HFFc6 (cell line): ENCODE data around the gene SORCS3. TPM values are rescaled to one million over a fixed set of nuclear protein-coding genes. Genes with fewer than 3 reads are reported as not detected.

Source experiments
- DNase-seq: peaks from one replicate; pipeline ENCODE4 v3.0.0-alpha.2; 2018
- H3K27ac Mint-ChIP-seq: 2 replicates; pipeline ENCODE4 v1.8.0; 2020; ENCODE audit warnings: mild to moderate bottlenecking, mixed read lengths
- H3K27me3 Mint-ChIP-seq: 2 replicates; pipeline ENCODE4 v1.8.0; 2021; ENCODE audit warnings: mild to moderate bottlenecking, moderate library complexity, mixed read lengths; ENCODE audit not compliant: insufficient read depth
- H3K36me3 Mint-ChIP-seq: 2 replicates; pipeline ENCODE4 v1.8.0; 2021; ENCODE audit warnings: low read depth, mixed read lengths
- H3K4me1 Mint-ChIP-seq: 2 replicates; pipeline ENCODE4 v1.8.0; 2020; ENCODE audit warnings: low read depth, mixed read lengths
- H3K4me3 Mint-ChIP-seq: 2 replicates; pipeline ENCODE4 v1.8.0; 2020; ENCODE audit warnings: mild to moderate bottlenecking, moderate library complexity, mixed read lengths
- H3K9me3 Mint-ChIP-seq: 2 replicates; pipeline ENCODE4 v1.8.0; 2020; ENCODE audit warnings: mild to moderate bottlenecking, mixed read lengths
- CTCF ChIP-seq: fragments of 200-600 bp; sonication (generic); IDR thresholded peaks from 2 replicates; pipeline ENCODE4 v1.5.0; 2021; ENCODE audit warnings: antibody characterized with exemption, mild to moderate bottlenecking
- total RNA-seq, 6 experiments: library from RNA; stranded (reverse); fragmentation: NEBNext Ultra II Directional; extraction: Animal tissue kit (Norgen Biotek cat#: 25700); gene quantifications; 2 replicates in 1 of 6; 3 replicates in 5 of 6; pipeline ENCODE4 v1.2.3, GENCODE V29; 2021

Gene SORCS3
- total RNA-seq, 6 experiments from 2014 or later, result not detected

GRCh38 chr10:105102977-105103376 is 461.9 kb downstream of the SORCS3 start:
- H3K4me1 Mint-ChIP-seq, result no peaks in the 10 kb centered on the region
- H3K27me3 Mint-ChIP-seq, result no peaks in the 10 kb centered on the region; the same call in 1 of the 2 replicates
- H3K36me3 Mint-ChIP-seq, result no peaks in the 10 kb centered on the region; the same call in 1 of the 2 replicates
- no peak for TF ChIP-seq CTCF
- peaks cover 33% of the 10 kb centered on the region for H3K9me3 Mint-ChIP-seq
- no peak overlapping the region for H3K27ac Mint-ChIP-seq
- DNase-seq, result no peak
- H3K4me3 Mint-ChIP-seq, result no peak overlapping the region

DNA sequence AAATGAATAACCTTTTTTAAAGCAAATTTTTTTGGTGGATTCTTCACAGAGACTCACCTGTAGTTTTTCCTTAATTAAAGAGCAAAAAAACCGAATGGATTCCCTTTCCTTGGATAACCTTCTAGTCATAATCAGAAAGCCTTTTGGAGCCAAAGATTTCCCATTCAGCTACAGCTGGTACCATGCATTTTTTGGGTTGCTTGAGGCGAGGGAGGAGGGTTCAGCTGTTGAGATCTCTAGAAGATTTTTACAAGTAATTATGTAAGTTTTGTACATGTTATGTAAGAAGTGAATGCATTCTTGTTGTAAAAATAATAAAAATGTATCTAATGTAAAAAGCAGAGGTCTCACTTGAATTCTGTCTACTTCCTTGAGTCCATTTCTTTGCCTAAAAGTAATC is 463.2 kb downstream of the SORCS3 start:
- Mint-ChIP-seq H3K36me3 (no peaks in the 10 kb centered on the region; the same call in 1 of the 2 replicates), H3K4me3 (no peak overlapping the region), H3K9me3 (peaks cover 36% of the 10 kb centered on the region), H3K27ac (no peak overlapping the region), H3K4me1 (no peaks in the 10 kb centered on the region), H3K27me3 (no peaks in the 10 kb centered on the region; the same call in 1 of the 2 replicates)
- no peak for DNase-seq
- no peak for TF ChIP-seq CTCF

GRCh38 chr10:105109164-105109563 is 468.1 kb downstream of the SORCS3 start:
- Mint-ChIP-seq H3K27me3 (no peaks in the 10 kb centered on the region), H3K27ac (no peak overlapping the region), H3K4me1 (no peaks in the 10 kb centered on the region), H3K36me3 (no peaks in the 10 kb centered on the region; the same call in 1 of the 2 replicates), H3K9me3 (peaks cover 52% of the 10 kb centered on the region), H3K4me3 (no peak overlapping the region)
- no peak for TF ChIP-seq CTCF
- DNase-seq, result no peak

- Mint-ChIP-seq H3K36me3 (no peaks in the 10 kb centered on the region; the same call in 1 of the 2 replicates), H3K4me1 (no peaks in the 10 kb centered on the region), H3K4me3 (no peak overlapping the region), H3K9me3 (peaks cover 43% of the 10 kb centered on the region), H3K27me3 (no peaks in the 10 kb centered on the region), H3K27ac (no peak overlapping the region)
- DNase-seq, result no peak
- no peak for TF ChIP-seq CTCF
Measured at GRCh38 chr10:105112862-105113261, 471.8 kb downstream of the SORCS3 start.

DNA sequence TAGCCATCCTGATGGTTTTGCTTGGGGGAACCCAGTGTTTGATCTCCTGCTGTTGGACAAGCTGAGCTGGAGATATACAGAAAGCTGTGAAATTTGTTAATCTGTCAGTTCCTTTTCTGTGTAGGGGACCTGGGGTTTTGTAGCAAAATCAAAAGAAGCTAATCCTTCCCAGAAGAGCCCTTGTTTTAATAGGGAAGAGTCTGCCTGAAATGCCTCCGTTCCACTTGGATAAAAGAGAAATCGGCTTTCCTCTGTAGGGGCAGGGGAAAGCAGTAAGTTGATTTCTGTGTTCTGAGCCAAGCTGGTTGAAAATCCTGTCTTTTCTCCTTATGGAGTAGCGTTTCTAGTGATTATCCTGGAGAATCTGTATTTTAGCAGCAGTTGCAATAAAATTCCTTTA is 472.6 kb downstream of the SORCS3 start:
- TF ChIP-seq CTCF, result no peak
- no peaks in the 10 kb centered on the region for H3K27me3 Mint-ChIP-seq
- H3K4me1 Mint-ChIP-seq, result no peaks in the 10 kb centered on the region
- peaks cover 3% of the 10 kb centered on the region; the same call in 1 of the 2 replicates for H3K36me3 Mint-ChIP-seq
- H3K4me3 Mint-ChIP-seq, result no peak overlapping the region
- H3K27ac Mint-ChIP-seq, result no peak overlapping the region
- peaks cover 47% of the 10 kb centered on the region for H3K9me3 Mint-ChIP-seq
- DNase-seq, result no peak

GRCh38 chr10:105121743-105122142 is 480.7 kb downstream of the SORCS3 start:
- DNase-seq, result no peak
- no peak for TF ChIP-seq CTCF
- Mint-ChIP-seq H3K4me1 (no peaks in the 10 kb centered on the region), H3K9me3 (peaks cover 54% of the 10 kb centered on the region), H3K36me3 (peaks cover 4% of the 10 kb centered on the region; the same call in 1 of the 2 replicates), H3K4me3 (no peak overlapping the region), H3K27ac (no peak overlapping the region), H3K27me3 (no peaks in the 10 kb centered on the region)
